HEK293T (cell line): ENCODE data around the gene RAD51B.

Experiments
- ARNT ChIP-seq: fragments of 450-650 bp; IDR thresholded peaks from 2 replicates; pipeline ENCODE4 v1.6.1; 2017; ENCODE audit warnings: mild to moderate bottlenecking
- CTBP1 ChIP-seq: fragments of 450-650 bp; IDR thresholded peaks from 2 replicates; pipeline ENCODE4 v1.6.1; 2016; ENCODE audit warnings: borderline replicate concordance
- HDGF ChIP-seq: fragments of 450-650 bp; IDR thresholded peaks from 2 replicates; pipeline ENCODE4 v1.6.1; 2017; ENCODE audit warnings: antibody characterized with exemption, borderline replicate concordance
- SP1 ChIP-seq: fragments of 450-650 bp; IDR thresholded peaks from 2 replicates; pipeline ENCODE4 v1.6.1; 2017

DNA sequence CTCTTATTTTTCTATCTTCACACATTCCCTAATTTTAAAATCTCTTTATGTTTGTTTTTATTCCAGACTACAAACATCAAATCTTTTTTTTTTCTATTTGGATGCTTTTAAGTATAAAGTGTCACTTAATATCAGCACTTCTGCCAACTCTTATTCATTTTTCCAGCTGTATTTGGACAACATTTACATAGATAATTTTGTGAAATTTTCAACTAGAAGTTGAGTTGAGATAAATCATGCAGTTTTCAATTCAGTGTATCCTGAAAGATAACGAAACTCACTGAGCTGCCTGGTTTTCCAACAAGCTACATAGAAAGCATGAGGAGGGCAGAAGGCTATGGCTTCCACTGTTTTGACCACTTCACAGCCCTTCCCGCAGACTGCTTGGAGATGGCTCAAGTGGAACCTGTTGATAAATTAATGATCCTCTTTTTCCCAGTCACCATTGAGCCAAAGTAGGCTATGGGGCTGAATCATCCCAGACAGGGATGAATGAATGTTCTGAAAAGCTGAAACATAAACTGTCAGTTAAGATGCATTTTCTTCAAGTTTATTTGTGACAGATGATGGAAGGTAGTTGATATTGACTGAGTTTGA is 213.9 kb downstream of the RAD51B start:
- TF ChIP-seq CTBP1 (no peak), SP1 (no peak), ARNT (no peak), HDGF (no peak)
